Measurements from ENCODE around the gene TMEM163.
"Not testable (repeated sequence)": the region's sequence is repeated elsewhere in the genome, so short reads cannot be mapped to it uniquely, and the experiment has no call there.

TMEM163 gene

GRCh38 chr2:134657650-134658250 is 61.0 kb downstream of the TMEM163 start:
- DNase-seq (ENCODE audit: extremely low spot score) = no peak
- TF ChIP-seq L3MBTL2 (conservative IDR thresholded peaks at IDR 0.05) (no peak), PKNOX1 (IDR thresholded peaks at IDR 0.05) (no peak), BHLHE40 (IDR thresholded peaks at IDR 0.05; ENCODE audit: borderline replicate concordance) (no peak), LEF1 (IDR thresholded peaks at IDR 0.05; ENCODE audit: borderline replicate concordance) (no peak), ZNF384 (IDR thresholded peaks at IDR 0.05) (no peak)
- ChIA-PET CTCF (interaction anchor here (1.0 kb wide), 1 partner anchor 12 kb away, joined by 3 read pairs; no protein-coding TSS in a partner anchor), POLR2A (no interaction called here)

GRCh38 chr2:134656391-134656790 is 62.4 kb downstream of the TMEM163 start:
- DNase-seq (ENCODE audit: extremely low spot score); POLR2A ChIA-PET; CTCF ChIA-PET: not testable (repeated sequence)
- TF ChIP-seq PKNOX1 (IDR thresholded peaks at IDR 0.05) = peak; percentile 65

GRCh38 chr2:134648586-134648985 is 70.2 kb downstream of the TMEM163 start:
- no peak for DNase-seq (ENCODE audit: extremely low spot score)

GRCh38 chr2:134647607-134648256 is 71.1 kb downstream of the TMEM163 start:
- CTCF ChIA-PET = no interaction called here
- POLR2A ChIA-PET = no interaction called here
- TF ChIP-seq CTBP1 (IDR thresholded peaks at IDR 0.05; ENCODE audit: borderline replicate concordance) (no peak), FOXK2 (IDR thresholded peaks at IDR 0.05) (no peak), LEF1 (IDR thresholded peaks at IDR 0.05; ENCODE audit: borderline replicate concordance) (no peak), BHLHE40 (IDR thresholded peaks at IDR 0.05; ENCODE audit: borderline replicate concordance) (no peak), SUZ12 (IDR thresholded peaks at IDR 0.05) (no peak), ELF4 (IDR thresholded peaks at IDR 0.05) (no peak), FOXM1 (IDR thresholded peaks at IDR 0.05; ENCODE audit: borderline replicate concordance) (no peak)
- no peak for DNase-seq (ENCODE audit: extremely low spot score)

More at GRCh38 chr2:134648586-134648985, 70.2 kb downstream of the TMEM163 start:
- TF ChIP-seq L3MBTL2 (conservative IDR thresholded peaks at IDR 0.05) = no peak
- TF ChIP-seq SUZ12 (IDR thresholded peaks at IDR 0.05) = no peak
- no peak for TF ChIP-seq FOXA1 (IDR thresholded peaks at IDR 0.05)
- TF ChIP-seq NFRKB (IDR thresholded peaks at IDR 0.05) = no peak
- no peak for TF ChIP-seq BHLHE40 (IDR thresholded peaks at IDR 0.05; ENCODE audit: borderline replicate concordance)
- TF ChIP-seq SP1 (IDR thresholded peaks at IDR 0.05) = no peak
- TF ChIP-seq FOXK2 (IDR thresholded peaks at IDR 0.05) = no peak
- TF ChIP-seq CTBP1 (IDR thresholded peaks at IDR 0.05; ENCODE audit: borderline replicate concordance) = no peak
- TF ChIP-seq ELF4 (IDR thresholded peaks at IDR 0.05) = no peak
- TF ChIP-seq FOXM1 (IDR thresholded peaks at IDR 0.05; ENCODE audit: borderline replicate concordance) = no peak
- no peak for TF ChIP-seq LEF1 (IDR thresholded peaks at IDR 0.05; ENCODE audit: borderline replicate concordance)
- TF ChIP-seq ARNT (IDR thresholded peaks at IDR 0.05) = no peak
- TF ChIP-seq TARDBP (IDR thresholded peaks at IDR 0.05) = no peak
- no peak for TF ChIP-seq PKNOX1 (IDR thresholded peaks at IDR 0.05)
- TF ChIP-seq HDGF (IDR thresholded peaks at IDR 0.05; ENCODE audit: borderline replicate concordance) = no peak
- TF ChIP-seq ZNF384 (IDR thresholded peaks at IDR 0.05) = no peak
- ChIA-PET POLR2A (no interaction called here), CTCF (no interaction called here)

GRCh38 chr2:134642938-134643337 is 75.9 kb downstream of the TMEM163 start:
- ChIA-PET CTCF (no interaction called here), POLR2A (no interaction called here)
- no peak for TF ChIP-seq ZNF384 (IDR thresholded peaks at IDR 0.05)
- no peak for TF ChIP-seq TARDBP (IDR thresholded peaks at IDR 0.05)
- TF ChIP-seq BHLHE40 (IDR thresholded peaks at IDR 0.05; ENCODE audit: borderline replicate concordance) = no peak
- TF ChIP-seq SP1 (IDR thresholded peaks at IDR 0.05) = no peak
- no peak for TF ChIP-seq NFRKB (IDR thresholded peaks at IDR 0.05)
- no peak for TF ChIP-seq FOXK2 (IDR thresholded peaks at IDR 0.05)
- no peak for TF ChIP-seq HDGF (IDR thresholded peaks at IDR 0.05; ENCODE audit: borderline replicate concordance)
- no peak for TF ChIP-seq ARNT (IDR thresholded peaks at IDR 0.05)
- no peak for TF ChIP-seq LEF1 (IDR thresholded peaks at IDR 0.05; ENCODE audit: borderline replicate concordance)
- TF ChIP-seq FOXM1 (IDR thresholded peaks at IDR 0.05; ENCODE audit: borderline replicate concordance) = no peak
- TF ChIP-seq PKNOX1 (IDR thresholded peaks at IDR 0.05) = no peak
- no peak for TF ChIP-seq SUZ12 (IDR thresholded peaks at IDR 0.05)
- no peak for TF ChIP-seq L3MBTL2 (conservative IDR thresholded peaks at IDR 0.05)
- TF ChIP-seq ELF4 (IDR thresholded peaks at IDR 0.05) = no peak
- no peak for TF ChIP-seq CTBP1 (IDR thresholded peaks at IDR 0.05; ENCODE audit: borderline replicate concordance)
- TF ChIP-seq FOXA1 (IDR thresholded peaks at IDR 0.05) = no peak
- DNase-seq (ENCODE audit: extremely low spot score) = no peak

GRCh38 chr2:134640494-134640893 is 78.3 kb downstream of the TMEM163 start:
- ChIA-PET POLR2A (no interaction called here), CTCF (no interaction called here)
- DNase-seq (ENCODE audit: extremely low spot score) = no peak
- no peak for TF ChIP-seq NFRKB (IDR thresholded peaks at IDR 0.05)
- no peak for TF ChIP-seq ELF4 (IDR thresholded peaks at IDR 0.05)
- TF ChIP-seq BHLHE40 (IDR thresholded peaks at IDR 0.05; ENCODE audit: borderline replicate concordance) = no peak

Data from HEK293T (cell line).